ENCODE measurements around the gene TNFRSF25. TPM values are rescaled to one million over a fixed set of nuclear protein-coding genes. Genes with fewer than 3 reads are reported as not detected.

Gene TNFRSF25
- total RNA-seq, 2 donors from 2014 or later, result 33.1 to 87.1 TPM

DNA sequence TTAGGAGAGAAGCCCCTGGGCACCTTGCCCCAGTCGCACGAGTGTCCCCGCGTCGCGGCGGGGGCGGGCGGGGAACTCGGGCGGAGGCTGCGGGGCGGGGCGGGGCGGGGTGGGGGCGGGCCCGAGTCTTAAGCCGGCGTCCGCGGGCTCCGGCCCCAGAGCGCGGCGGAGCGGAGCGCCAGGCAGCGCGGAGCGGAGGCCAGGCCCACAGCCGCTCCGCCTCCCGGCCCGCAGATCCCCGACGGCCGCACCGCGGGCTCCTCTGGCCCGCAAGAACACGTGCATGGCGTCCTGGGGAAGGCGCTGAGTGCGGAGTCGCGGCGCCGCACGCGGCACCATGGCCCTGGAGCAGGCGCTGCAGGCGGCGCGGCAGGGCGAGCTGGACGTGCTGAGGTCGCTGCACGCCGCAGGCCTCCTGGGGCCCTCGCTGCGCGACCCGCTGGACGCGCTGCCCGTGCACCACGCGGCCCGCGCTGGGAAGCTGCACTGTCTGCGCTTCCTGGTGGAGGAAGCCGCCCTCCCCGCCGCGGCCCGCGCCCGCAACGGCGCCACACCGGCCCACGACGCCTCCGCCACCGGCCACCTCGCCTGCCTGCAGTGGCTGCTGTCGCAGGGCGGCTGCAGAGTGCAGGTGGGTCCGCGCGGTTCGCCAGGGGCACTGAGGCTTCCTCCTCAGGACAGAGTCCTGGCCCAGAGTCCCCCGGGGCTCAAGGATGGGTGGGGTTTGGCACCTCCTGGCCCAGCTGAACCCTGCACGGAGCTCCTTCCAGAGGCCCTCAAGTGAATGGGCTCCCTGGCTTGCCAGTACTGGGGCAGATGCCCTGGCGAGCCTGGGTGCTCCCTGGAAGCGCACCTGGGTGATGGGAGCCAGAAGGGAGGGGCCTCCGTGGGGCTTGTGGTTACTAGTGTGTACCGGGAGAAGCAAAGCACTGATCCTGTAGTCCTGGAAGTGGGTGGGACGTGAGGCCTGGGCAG, 41.1 kb downstream of the TNFRSF25 start, which contains the start of gene ESPN:
Gene ESPN, plus strand, starts transcription at position 158 of the 975 bp plus-strand sequence. Its CDS starts 180 bp downstream, at position 338.
- H3K27me3 ChIP-seq, result peaks cover 37% of the 10 kb centered on the region
- no peaks in the 10 kb centered on the region for H3K9me3 ChIP-seq
- no peaks in the 10 kb centered on the region for H3K36me3 ChIP-seq
- peak within 1 kb of the TSS; percentile 24 for H3K4me3 ChIP-seq
- DNase-seq, result no peak
- TF ChIP-seq, protein P1, sequence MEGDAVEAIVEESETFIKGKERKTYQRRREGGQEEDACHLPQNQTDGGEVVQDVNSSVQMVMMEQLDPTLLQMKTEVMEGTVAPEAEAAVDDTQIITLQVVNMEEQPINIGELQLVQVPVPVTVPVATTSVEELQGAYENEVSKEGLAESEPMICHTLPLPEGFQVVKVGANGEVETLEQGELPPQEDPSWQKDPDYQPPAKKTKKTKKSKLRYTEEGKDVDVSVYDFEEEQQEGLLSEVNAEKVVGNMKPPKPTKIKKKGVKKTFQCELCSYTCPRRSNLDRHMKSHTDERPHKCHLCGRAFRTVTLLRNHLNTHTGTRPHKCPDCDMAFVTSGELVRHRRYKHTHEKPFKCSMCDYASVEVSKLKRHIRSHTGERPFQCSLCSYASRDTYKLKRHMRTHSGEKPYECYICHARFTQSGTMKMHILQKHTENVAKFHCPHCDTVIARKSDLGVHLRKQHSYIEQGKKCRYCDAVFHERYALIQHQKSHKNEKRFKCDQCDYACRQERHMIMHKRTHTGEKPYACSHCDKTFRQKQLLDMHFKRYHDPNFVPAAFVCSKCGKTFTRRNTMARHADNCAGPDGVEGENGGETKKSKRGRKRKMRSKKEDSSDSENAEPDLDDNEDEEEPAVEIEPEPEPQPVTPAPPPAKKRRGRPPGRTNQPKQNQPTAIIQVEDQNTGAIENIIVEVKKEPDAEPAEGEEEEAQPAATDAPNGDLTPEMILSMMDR (IDR thresholded peaks at IDR 0.05), result no peak
- H3K4me1 ChIP-seq, result peaks cover 16% of the 10 kb centered on the region
- no peak within 1 kb of the TSS for H3K27ac ChIP-seq
- intact Hi-C loops (cut with DNase I), result no loop called here
- H3K9ac ChIP-seq (ENCODE audit: low read depth in 2 of 2, low read length in 2 of 2), result peak within 1 kb of the TSS in 1 of 2 donors; percentile 43

DNA sequence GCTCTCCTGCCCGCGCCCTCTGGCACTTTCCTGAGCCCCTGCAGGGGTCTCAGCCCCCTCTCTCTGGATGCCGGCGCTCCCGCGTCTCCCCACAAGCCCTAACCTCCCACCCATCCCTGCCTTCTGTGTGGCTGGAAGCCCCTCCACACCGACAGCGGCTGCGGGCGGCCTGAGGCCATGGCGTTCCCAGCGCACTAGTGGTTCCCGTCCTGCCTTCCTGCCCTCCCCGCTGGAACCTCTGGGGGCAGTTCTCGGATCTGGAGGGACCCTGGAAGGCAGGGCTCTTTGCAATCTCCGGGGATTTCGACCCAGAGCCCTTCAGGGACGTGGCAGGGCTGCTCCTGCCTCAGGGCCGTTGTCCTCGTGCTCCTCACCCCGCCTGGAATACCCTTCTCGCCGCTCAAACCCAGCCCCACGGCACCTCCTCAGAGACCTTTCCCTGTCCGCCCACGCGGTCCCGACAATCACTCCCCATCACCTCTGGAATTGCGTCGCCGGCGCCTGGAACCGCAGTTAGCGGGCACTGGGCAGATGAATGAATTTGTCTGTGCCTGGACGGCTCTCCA, 41.9 kb downstream of the TNFRSF25 start:
- no peak overlapping the region for H3K27ac ChIP-seq
- H3K9ac ChIP-seq (ENCODE audit: low read depth in 2 of 2, low read length in 2 of 2), result no peak overlapping the region
- TF ChIP-seq, protein P1 (IDR thresholded peaks at IDR 0.05), result no peak
- no peaks in the 10 kb centered on the region for H3K9me3 ChIP-seq
- H3K4me3 ChIP-seq, result peak overlapping the region; percentile 24
- H3K27me3 ChIP-seq, result peaks cover 45% of the 10 kb centered on the region
- H3K36me3 ChIP-seq, result no peaks in the 10 kb centered on the region
- DNase-seq, result no peak
- intact Hi-C loops (cut with DNase I), result no loop called here
- peaks cover 23% of the 10 kb centered on the region for H3K4me1 ChIP-seq

DNA sequence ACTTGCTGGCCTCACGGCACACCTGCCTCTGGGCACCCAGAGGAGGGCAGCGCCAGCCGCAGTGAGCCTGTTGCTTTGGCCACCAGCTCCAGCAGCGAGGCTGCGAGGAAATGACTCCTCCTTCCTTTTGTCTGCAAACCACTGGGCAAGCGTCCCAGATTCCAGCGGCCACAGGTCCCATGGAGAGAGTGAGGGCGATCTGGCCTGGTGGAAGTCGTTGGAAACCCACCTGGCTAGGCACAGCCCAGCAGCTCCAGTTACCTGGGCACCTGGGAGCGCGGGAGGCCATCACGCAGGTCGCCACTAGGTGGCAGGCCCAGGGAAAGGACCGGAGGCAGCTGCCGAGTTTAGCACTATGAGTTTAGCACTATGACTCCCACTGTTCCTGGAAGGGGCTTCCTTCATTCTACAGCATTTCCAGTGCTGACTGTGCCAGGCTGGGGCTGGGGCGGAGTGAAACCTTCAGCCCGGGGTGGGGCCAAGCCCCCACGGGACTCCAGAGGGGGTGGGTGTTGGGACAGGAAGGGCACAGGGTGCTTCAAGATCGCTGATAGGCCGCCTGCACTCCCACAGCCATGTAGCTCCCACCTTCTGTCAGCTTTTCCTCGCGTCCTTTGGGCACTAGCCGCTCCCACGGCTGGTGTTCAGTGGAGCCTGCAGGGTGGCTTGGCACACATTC, 42.5 kb downstream of the TNFRSF25 start:
- no peak overlapping the region for H3K4me3 ChIP-seq
- peaks cover 50% of the 10 kb centered on the region for H3K27me3 ChIP-seq
- no peak overlapping the region for H3K9ac ChIP-seq (ENCODE audit: low read depth in 2 of 2, low read length in 2 of 2)
- no peak overlapping the region for H3K27ac ChIP-seq
- peaks cover 26% of the 10 kb centered on the region for H3K4me1 ChIP-seq
- no peaks in the 10 kb centered on the region for H3K36me3 ChIP-seq
- intact Hi-C loops (cut with DNase I), result no loop called here
- peak; percentile 86 for DNase-seq
- TF ChIP-seq, protein P1 (IDR thresholded peaks at IDR 0.05), result peak; percentile 69
- H3K9me3 ChIP-seq, result no peaks in the 10 kb centered on the region

DNA sequence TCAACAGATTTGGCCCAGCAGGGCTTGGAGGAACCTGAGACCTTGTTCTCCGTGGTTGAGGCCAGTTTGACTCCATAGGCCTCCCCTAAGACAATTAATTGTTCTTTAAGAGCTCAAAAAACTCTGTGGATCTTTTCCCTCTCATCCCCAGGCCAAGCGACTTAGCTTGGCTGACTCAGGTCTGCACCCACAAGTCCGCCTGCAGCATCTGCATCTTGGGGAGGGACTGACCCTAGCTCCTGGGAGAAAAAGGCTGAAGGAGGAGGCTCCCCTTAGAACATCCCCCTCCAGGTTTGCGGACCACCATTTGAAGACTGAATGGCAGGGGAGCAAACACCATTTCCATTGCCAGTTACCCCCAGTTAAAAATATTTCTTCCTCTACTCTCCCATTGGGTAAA, 44.7 kb downstream of the TNFRSF25 start:
- no peak for DNase-seq
- Histone ChIP-seq H3K9me3 (no peaks in the 10 kb centered on the region), H3K4me1 (peaks cover 28% of the 10 kb centered on the region), H3K4me3 (no peak overlapping the region), H3K27me3 (peaks cover 50% of the 10 kb centered on the region), H3K36me3 (no peaks in the 10 kb centered on the region), H3K27ac (no peak overlapping the region), H3K9ac (ENCODE audit: low read depth in 2 of 2, low read length in 2 of 2) (peak overlapping the region in 1 of 2 donors; percentile 34)
- TF ChIP-seq, protein P1 (IDR thresholded peaks at IDR 0.05), result no peak
- intact Hi-C loops (cut with DNase I), result no loop called here

DNA sequence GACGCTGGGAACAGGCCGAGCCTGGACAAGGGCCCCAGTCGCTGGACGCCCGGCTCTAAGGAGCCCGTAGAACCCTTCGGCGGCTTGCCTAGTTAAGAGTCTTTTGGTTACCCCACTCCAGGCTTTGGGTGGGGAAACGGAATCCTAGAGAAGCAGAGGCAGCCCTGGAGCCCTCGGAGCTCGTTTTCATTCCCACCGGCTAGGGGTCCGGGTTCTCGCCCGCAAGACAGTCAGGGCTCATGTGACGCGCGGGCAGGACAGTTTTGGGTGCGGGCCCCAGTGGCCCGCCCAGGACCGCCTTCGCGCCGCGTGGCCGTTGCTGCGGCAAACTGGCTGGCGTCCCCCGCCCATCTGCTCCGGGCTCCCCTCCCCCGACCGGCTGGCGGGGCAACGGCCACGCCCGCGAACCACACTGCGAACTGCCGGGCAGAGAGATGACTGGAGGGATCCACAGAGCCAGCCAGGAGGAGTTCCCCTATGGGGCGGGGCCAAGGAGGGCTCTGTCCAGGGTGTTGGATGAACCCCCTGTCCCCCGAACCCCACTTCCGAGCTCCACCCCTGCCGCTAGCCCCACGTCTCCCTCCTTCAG, 45.4 kb downstream of the TNFRSF25 start:
- TF ChIP-seq, protein P1 (IDR thresholded peaks at IDR 0.05), result no peak
- Histone ChIP-seq H3K9me3 (no peaks in the 10 kb centered on the region), H3K4me1 (peaks cover 28% of the 10 kb centered on the region), H3K27me3 (peaks cover 47% of the 10 kb centered on the region), H3K27ac (peak overlapping the region; percentile 37), H3K9ac (ENCODE audit: low read depth in 2 of 2, low read length in 2 of 2) (peak overlapping the region in 1 of 2 donors; percentile 76), H3K4me3 (peak overlapping the region; percentile 50), H3K36me3 (no peaks in the 10 kb centered on the region)
- peak; percentile 77 for DNase-seq
- intact Hi-C loops (cut with DNase I), result no loop called here
